ENCODE results near the gene SHC1.

- TF ChIP-seq CTCF (IDR thresholded peaks at IDR 0.05) (no peak), POLR2A (IDR thresholded peaks at IDR 0.05) (no peak)
These were observed 18.8 kb upstream of the SHC1 start for GRCh38 chr1:154989195-154989860.

Data from right lobe of liver (tissue), 4 donors.